Measurements from ENCODE around the gene LAMA2. TPM values are rescaled to one million over a fixed set of nuclear protein-coding genes. Genes with fewer than 3 reads are reported as not detected.
A peak's percentile ranks its signal among the peaks of the same experiment; 100 is the strongest.

Gene LAMA2
- total RNA-seq, 4 donors from 2014 or later: 15.1 to 27.3 (median 25.0) TPM

- H3K4me3 ChIP-seq: no peak overlapping the region
- peaks cover 5% of the 10 kb centered on the region for H3K4me1 ChIP-seq
- H3K27me3 ChIP-seq: no peaks in the 10 kb centered on the region
- H3K27ac ChIP-seq: no peak overlapping the region
- H3K36me3 ChIP-seq: no peaks in the 10 kb centered on the region
- H3K9me3 ChIP-seq: no peaks in the 10 kb centered on the region
- TF ChIP-seq EP300 (IDR thresholded peaks at IDR 0.05) (no peak), POLR2A (IDR thresholded peaks at IDR 0.05) (no peak), POLR2AphosphoS5 (IDR thresholded peaks at IDR 0.05) (no peak), CTCF (IDR thresholded peaks at IDR 0.05) (no peak)
- DNase-seq (ENCODE audit: low spot score in 2 of 2): no peak
- 70% methylated on average over 5 of the region's 5 CpGs for WGBS
These were observed 231.9 kb downstream of the LAMA2 start for GRCh38 chr6:129114636-129115391.

- TF ChIP-seq POLR2AphosphoS5 (IDR thresholded peaks at IDR 0.05): no peak
- TF ChIP-seq POLR2A (IDR thresholded peaks at IDR 0.05): no peak
- no peak for TF ChIP-seq CTCF (IDR thresholded peaks at IDR 0.05)
- TF ChIP-seq EP300 (IDR thresholded peaks at IDR 0.05): no peak
- Histone ChIP-seq H3K36me3 (no peaks in the 10 kb centered on the region), H3K4me3 (no peak overlapping the region), H3K4me1 (peaks cover 5% of the 10 kb centered on the region), H3K27ac (peak overlapping the region; percentile 38), H3K9me3 (no peaks in the 10 kb centered on the region), H3K27me3 (no peaks in the 10 kb centered on the region)
- no peak for DNase-seq (ENCODE audit: low spot score in 2 of 2)
- 57% methylated on average over 3 of the region's 3 CpGs for WGBS
These were observed 232.5 kb downstream of the LAMA2 start for GRCh38 chr6:129115471-129115870.

DNA sequence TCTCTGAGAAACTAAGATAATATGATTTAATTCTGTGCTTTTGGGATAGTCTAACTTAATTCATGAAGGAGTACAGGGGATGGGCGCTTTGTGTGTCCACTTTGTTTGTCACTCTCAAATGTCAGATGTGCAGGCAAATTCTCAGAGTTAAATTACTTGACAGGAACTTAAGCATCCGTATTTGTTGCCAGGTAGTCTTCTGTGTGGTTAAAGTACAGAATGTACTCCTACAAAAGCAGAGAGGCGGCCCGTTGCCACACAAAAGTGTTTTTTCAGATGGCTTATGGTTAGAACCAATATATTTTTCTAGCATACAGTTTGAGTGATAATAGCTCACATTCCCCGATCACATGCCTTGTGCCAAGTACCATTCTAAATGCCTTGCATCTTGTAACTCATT is 234.4 kb downstream of the LAMA2 start:
- H3K27me3 ChIP-seq: no peaks in the 10 kb centered on the region
- H3K4me1 ChIP-seq: no peaks in the 10 kb centered on the region
- no peak for DNase-seq (ENCODE audit: low spot score in 2 of 2)
- WGBS: 75% methylated on average over 5 of the region's 5 CpGs
- H3K27ac ChIP-seq: no peak overlapping the region
- H3K4me3 ChIP-seq: no peak overlapping the region
- no peaks in the 10 kb centered on the region for H3K36me3 ChIP-seq
- H3K9me3 ChIP-seq: no peaks in the 10 kb centered on the region
- TF ChIP-seq CTCF (IDR thresholded peaks at IDR 0.05) (no peak), EP300 (IDR thresholded peaks at IDR 0.05) (no peak), POLR2A (IDR thresholded peaks at IDR 0.05) (no peak), POLR2AphosphoS5 (IDR thresholded peaks at IDR 0.05) (no peak)

DNA sequence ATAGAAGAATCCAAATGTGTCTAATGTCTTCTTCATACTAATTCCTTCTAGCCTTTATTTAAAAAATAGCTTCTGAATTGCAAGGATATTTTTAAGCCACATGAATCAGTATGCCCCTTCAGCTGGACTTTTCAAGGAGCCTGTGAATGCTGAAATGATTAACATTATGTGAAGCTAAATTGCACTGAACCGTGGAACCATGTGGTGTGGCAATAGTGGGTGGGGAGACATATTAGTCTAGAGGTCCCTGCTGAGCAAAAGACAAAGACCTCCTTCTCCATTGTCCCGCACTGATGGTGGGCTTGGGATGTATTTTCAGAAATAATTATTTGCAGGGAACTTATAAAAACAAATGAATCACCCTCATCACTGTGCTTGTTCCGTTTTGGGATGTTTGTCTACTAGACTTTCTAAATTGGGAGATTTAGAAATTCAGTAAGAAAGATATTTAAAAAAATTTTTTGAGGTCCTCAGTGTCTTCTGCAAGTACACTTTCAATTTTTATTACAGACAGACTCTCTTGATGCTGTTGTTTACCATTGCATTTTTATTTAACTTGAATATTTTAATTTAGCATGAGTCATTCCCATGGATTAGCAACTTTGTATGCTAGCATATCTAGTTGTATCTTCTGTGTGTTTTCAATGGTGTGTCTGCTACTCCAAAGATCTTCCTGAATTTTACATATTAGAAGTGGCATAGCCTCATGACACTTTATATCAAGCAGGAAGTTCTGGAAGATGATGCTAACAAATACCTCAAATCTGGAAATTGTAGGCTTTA is 238.1 kb downstream of the LAMA2 start:
- WGBS: 65% methylated on average over 3 of the region's 3 CpGs
- peak in 1 of 2 donors; percentile 78 for DNase-seq (ENCODE audit: low spot score in 2 of 2)
- Histone ChIP-seq H3K4me3 (no peak overlapping the region), H3K27me3 (no peaks in the 10 kb centered on the region), H3K36me3 (no peaks in the 10 kb centered on the region), H3K9me3 (no peaks in the 10 kb centered on the region), H3K4me1 (no peaks in the 10 kb centered on the region), H3K27ac (peak overlapping the region; percentile 32)
- TF ChIP-seq POLR2AphosphoS5 (IDR thresholded peaks at IDR 0.05): no peak
- TF ChIP-seq CTCF (IDR thresholded peaks at IDR 0.05): no peak
- no peak for TF ChIP-seq EP300 (IDR thresholded peaks at IDR 0.05)
- no peak for TF ChIP-seq POLR2A (IDR thresholded peaks at IDR 0.05)

- H3K36me3 ChIP-seq: no peaks in the 10 kb centered on the region
- no peaks in the 10 kb centered on the region for H3K9me3 ChIP-seq
- WGBS: 94% methylated on average over 1 of the region's 1 CpG
- no peaks in the 10 kb centered on the region for H3K4me1 ChIP-seq
- no peak overlapping the region for H3K4me3 ChIP-seq
- DNase-seq (ENCODE audit: low spot score in 2 of 2): no peak
- TF ChIP-seq CTCF (IDR thresholded peaks at IDR 0.05): no peak
- no peak for TF ChIP-seq POLR2AphosphoS5 (IDR thresholded peaks at IDR 0.05)
- TF ChIP-seq POLR2A (IDR thresholded peaks at IDR 0.05): no peak
- TF ChIP-seq EP300 (IDR thresholded peaks at IDR 0.05): no peak
- H3K27me3 ChIP-seq: no peaks in the 10 kb centered on the region
- no peak overlapping the region for H3K27ac ChIP-seq
These were observed 241.4 kb downstream of the LAMA2 start for GRCh38 chr6:129124347-129124746.

Measured in suprapubic skin (tissue), 4 donors.